ENCODE results near the gene CADPS2.

DNA sequence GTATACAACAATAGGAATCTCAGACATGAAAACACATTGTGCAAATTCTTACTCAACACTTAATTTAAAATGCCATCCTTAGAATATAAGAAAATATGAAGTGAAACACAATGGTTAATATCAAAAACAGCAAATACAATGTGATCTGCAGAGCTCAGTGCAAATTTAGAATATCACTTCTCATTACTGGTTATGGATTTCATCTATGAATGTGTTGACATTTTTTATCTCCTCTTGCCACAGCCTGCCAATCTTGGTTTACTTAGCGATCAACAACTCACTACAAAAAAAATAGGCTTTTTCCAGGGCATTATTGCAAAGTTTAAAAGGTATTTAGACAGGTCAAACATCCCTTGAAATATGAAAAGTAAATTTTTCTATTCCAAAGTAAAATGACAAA is 158.5 kb downstream of the CADPS2 start:
- TF ChIP-seq, protein P1, sequence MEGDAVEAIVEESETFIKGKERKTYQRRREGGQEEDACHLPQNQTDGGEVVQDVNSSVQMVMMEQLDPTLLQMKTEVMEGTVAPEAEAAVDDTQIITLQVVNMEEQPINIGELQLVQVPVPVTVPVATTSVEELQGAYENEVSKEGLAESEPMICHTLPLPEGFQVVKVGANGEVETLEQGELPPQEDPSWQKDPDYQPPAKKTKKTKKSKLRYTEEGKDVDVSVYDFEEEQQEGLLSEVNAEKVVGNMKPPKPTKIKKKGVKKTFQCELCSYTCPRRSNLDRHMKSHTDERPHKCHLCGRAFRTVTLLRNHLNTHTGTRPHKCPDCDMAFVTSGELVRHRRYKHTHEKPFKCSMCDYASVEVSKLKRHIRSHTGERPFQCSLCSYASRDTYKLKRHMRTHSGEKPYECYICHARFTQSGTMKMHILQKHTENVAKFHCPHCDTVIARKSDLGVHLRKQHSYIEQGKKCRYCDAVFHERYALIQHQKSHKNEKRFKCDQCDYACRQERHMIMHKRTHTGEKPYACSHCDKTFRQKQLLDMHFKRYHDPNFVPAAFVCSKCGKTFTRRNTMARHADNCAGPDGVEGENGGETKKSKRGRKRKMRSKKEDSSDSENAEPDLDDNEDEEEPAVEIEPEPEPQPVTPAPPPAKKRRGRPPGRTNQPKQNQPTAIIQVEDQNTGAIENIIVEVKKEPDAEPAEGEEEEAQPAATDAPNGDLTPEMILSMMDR (IDR thresholded peaks at IDR 0.05; ENCODE audit: borderline replicate concordance, extremely low read depth, low read length, poor library complexity, severe bottlenecking): no peak
- TF ChIP-seq EZH2 (IDR thresholded peaks at IDR 0.05; ENCODE audit: borderline replicate concordance, low read depth, low read length, severe bottlenecking): no peak
